ENCODE measurements around the gene BIRC5. TPM values are rescaled to one million over a fixed set of nuclear protein-coding genes. Genes with fewer than 3 reads are reported as not detected.
"Not testable (repeated sequence)": the region's sequence is repeated elsewhere in the genome, so short reads cannot be mapped to it uniquely, and the experiment has no call there.

The BIRC5 gene
- total RNA-seq, 4 donors from 2014 or later, result 3.7 to 9.6 (median 5.5) TPM

GRCh38 chr17:78168903-78169793 is 44.9 kb upstream of the BIRC5 start:
- TF ChIP-seq POLR2AphosphoS5 (IDR thresholded peaks at IDR 0.05) (no peak), EP300 (IDR thresholded peaks at IDR 0.05) (no peak), CTCF (IDR thresholded peaks at IDR 0.05) (no peak), POLR2A (IDR thresholded peaks at IDR 0.05) (no peak)
- WGBS, result 37% methylated on average over 5 of the region's 38 CpGs

GRCh38 chr17:78170692-78171590 is 43.1 kb upstream of the BIRC5 start:
- Histone ChIP-seq H3K36me3 (peaks cover 18% of the 10 kb centered on the region), H3K4me3 (no peak overlapping the region), H3K9me3 (no peaks in the 10 kb centered on the region), H3K4me1 (peaks cover 76% of the 10 kb centered on the region), H3K27ac (no peak overlapping the region), H3K27me3 (no peaks in the 10 kb centered on the region)
- TF ChIP-seq POLR2AphosphoS5 (IDR thresholded peaks at IDR 0.05) (no peak), CTCF (IDR thresholded peaks at IDR 0.05) (no peak)
- no peak for DNase-seq (ENCODE audit: low spot score in 2 of 2)
- WGBS, result 78% methylated on average over 25 of the region's 31 CpGs

More at GRCh38 chr17:78168903-78169793, 44.9 kb upstream of the BIRC5 start:
- H3K27me3 ChIP-seq, result no peaks in the 10 kb centered on the region
- no peak for DNase-seq (ENCODE audit: low spot score in 2 of 2)
- peaks cover 18% of the 10 kb centered on the region for H3K36me3 ChIP-seq
- H3K27ac ChIP-seq, result peak overlapping the region; percentile 89
- peak overlapping the region; percentile 73 for H3K4me3 ChIP-seq
- no peaks in the 10 kb centered on the region for H3K9me3 ChIP-seq
- peaks cover 58% of the 10 kb centered on the region for H3K4me1 ChIP-seq

DNA sequence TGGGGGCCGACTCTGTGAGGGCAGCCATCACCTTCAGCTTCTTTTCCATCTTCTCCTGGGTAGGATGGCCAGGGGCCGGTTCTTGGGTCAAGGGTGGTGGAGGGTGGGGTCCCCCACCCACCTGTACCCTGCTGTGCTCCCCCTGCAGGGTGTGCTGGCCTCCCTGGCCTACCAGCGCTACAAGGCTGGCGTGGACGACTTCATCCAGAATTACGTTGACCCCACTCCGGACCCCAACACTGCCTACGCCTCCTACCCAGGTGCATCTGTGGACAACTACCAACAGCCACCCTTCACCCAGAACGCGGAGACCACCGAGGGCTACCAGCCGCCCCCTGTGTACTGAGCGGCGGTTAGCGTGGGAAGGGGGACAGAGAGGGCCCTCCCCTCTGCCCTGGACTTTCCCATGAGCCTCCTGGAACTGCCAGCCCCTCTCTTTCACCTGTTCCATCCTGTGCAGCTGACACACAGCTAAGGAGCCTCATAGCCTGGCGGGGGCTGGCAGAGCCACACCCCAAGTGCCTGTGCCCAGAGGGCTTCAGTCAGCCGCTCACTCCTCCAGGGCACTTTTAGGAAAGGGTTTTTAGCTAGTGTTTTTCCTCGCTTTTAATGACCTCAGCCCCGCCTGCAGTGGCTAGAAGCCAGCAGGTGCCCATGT is 42.3 kb upstream of the BIRC5 start:
- Histone ChIP-seq H3K36me3 (peaks cover 18% of the 10 kb centered on the region), H3K4me3 (peak overlapping the region; percentile 15), H3K4me1 (peaks cover 84% of the 10 kb centered on the region), H3K27ac (peak overlapping the region; percentile 72)
- DNase-seq (ENCODE audit: low spot score in 2 of 2); H3K27me3 ChIP-seq; H3K9me3 ChIP-seq: not testable (repeated sequence)
- WGBS, result 78% methylated on average over 19 of the region's 19 CpGs

GRCh38 chr17:78172249-78173051 is 41.6 kb upstream of the BIRC5 start:
- WGBS, result 33% methylated on average over 13 of the region's 19 CpGs
- no peaks in the 10 kb centered on the region for H3K9me3 ChIP-seq
- DNase-seq (ENCODE audit: low spot score in 2 of 2), result peak in 1 of 2 donors; percentile 67
- peak overlapping the region; percentile 15 for H3K4me3 ChIP-seq
- H3K27me3 ChIP-seq, result no peaks in the 10 kb centered on the region
- H3K4me1 ChIP-seq, result peaks cover 87% of the 10 kb centered on the region
- TF ChIP-seq EP300 (IDR thresholded peaks at IDR 0.05), result no peak
- TF ChIP-seq POLR2AphosphoS5 (IDR thresholded peaks at IDR 0.05), result no peak
- no peak for TF ChIP-seq POLR2A (IDR thresholded peaks at IDR 0.05)
- TF ChIP-seq CTCF (IDR thresholded peaks at IDR 0.05), result no peak
- peaks cover 18% of the 10 kb centered on the region for H3K36me3 ChIP-seq
- peak overlapping the region; percentile 72 for H3K27ac ChIP-seq
